IMR-90 (cell line): ENCODE results near the gene MIA2. TPM values are rescaled to one million over a fixed set of nuclear protein-coding genes. Genes with fewer than 3 reads are reported as not detected.

Source experiments
- ATAC-seq: fragments of 200-7000 bp; cut with Tn5 transposase; 2 replicates; pipeline ENCODE4 v1.9.1; 2020; ENCODE audit warnings: low read depth, mild to moderate bottlenecking, moderate library complexity
- BruUV-seq: library from RNA; stranded (reverse); fragments of 400-500 nt; replicated peaks from 2 replicates; lab custom pipeline; 2021; lab: Mats Ljungman, UMichigan
- CTCF ChIA-PET: fragments of 300-600 bp; formaldehyde crosslinking; extraction: SDS; loops from one replicate; lab custom pipeline; 2021; ENCODE audit warnings: antibody characterized with exemption; lab: Yijun Ruan, JAX
- POLR2A ChIA-PET: fragments of 300-600 bp; sonication (Branson Sonifier 250); formaldehyde crosslinking; loops from one replicate; lab custom pipeline; 2022; ENCODE audit warnings: antibody characterized with exemption; ENCODE audit not compliant: unreplicated experiment; lab: Charles Lee
- DNase-seq: peaks from one replicate; pipeline ENCODE4 v3.0.0; 2013
- H2AFZ ChIP-seq: replicated peaks from 2 replicates; pipeline ENCODE3; 2013; ENCODE audit warnings: low read length, mild to moderate bottlenecking; ENCODE audit not compliant: poor library complexity
- H2AK5ac ChIP-seq: 2 replicates; pipeline ENCODE4 v1.6.1; 2013; ENCODE audit warnings: low read depth, low read length, inconsistent platforms
- H2AK9ac ChIP-seq: replicated peaks from 2 replicates; pipeline ENCODE3; 2013; ENCODE audit warnings: mild to moderate bottlenecking, low read depth, low read length, moderate library complexity; ENCODE audit not compliant: poor library complexity
- H2BK120ac ChIP-seq: 2 replicates; pipeline ENCODE4 v1.6.1; 2013; ENCODE audit warnings: low read depth, low read length, inconsistent platforms
- H2BK15ac ChIP-seq: 3 replicates; pipeline ENCODE4 v1.6.1; 2013; ENCODE audit warnings: low read depth, low read length, inconsistent platforms
- H2BK20ac ChIP-seq: 2 replicates; pipeline ENCODE4 v1.6.1; 2013; ENCODE audit warnings: low read depth, mild to moderate bottlenecking, inconsistent platforms, low read length, moderate library complexity
- H2BK5ac ChIP-seq: 2 replicates; pipeline ENCODE4 v1.6.1; 2013; ENCODE audit warnings: mild to moderate bottlenecking, low read depth, low read length, inconsistent platforms; ENCODE audit not compliant: poor library complexity, severe bottlenecking
- H3K14ac ChIP-seq: replicated peaks from 2 replicates; pipeline ENCODE4 v1.6.1; 2013; ENCODE audit warnings: low read depth, low read length, inconsistent platforms
- H3K18ac ChIP-seq: 2 replicates; pipeline ENCODE4 v1.6.1; 2013; ENCODE audit warnings: low read depth, low read length, control low read depth
- H3K23ac ChIP-seq: 2 replicates; pipeline ENCODE4 v1.6.1; 2013; ENCODE audit warnings: low read depth, low read length, inconsistent platforms
- H3K27ac ChIP-seq: 2 replicates; pipeline ENCODE4 v1.5.1; 2013; ENCODE audit warnings: mild to moderate bottlenecking, control low read depth, low read length; ENCODE audit not compliant: insufficient read depth
- H3K27me3 ChIP-seq: 2 replicates; pipeline ENCODE4 v1.6.1; 2013; ENCODE audit warnings: low read length; ENCODE audit not compliant: control insufficient read depth, insufficient read depth
- H3K36me3 ChIP-seq: 2 replicates; pipeline ENCODE4 v1.6.1; 2013; ENCODE audit warnings: low read length, mixed read lengths; ENCODE audit not compliant: control insufficient read depth, insufficient read depth
- H3K4ac ChIP-seq: 2 replicates; pipeline ENCODE4 v1.6.1; 2013; ENCODE audit warnings: low read depth, low read length, inconsistent platforms
- H3K4me1 ChIP-seq: 2 replicates; pipeline ENCODE4 v1.6.1; 2013; ENCODE audit warnings: low read length, mixed read lengths; ENCODE audit not compliant: control insufficient read depth, insufficient read depth
- H3K4me2 ChIP-seq: 2 replicates; pipeline ENCODE4 v1.6.1; 2013; ENCODE audit warnings: low read depth, mild to moderate bottlenecking, control low read depth, low read length, moderate library complexity
- H3K4me3 ChIP-seq: 2 replicates; pipeline ENCODE4 v1.5.1; 2013; ENCODE audit warnings: low read depth, mild to moderate bottlenecking, control low read depth, low read length, moderate library complexity; ENCODE audit not compliant: insufficient read depth
- H3K56ac ChIP-seq: 2 replicates; pipeline ENCODE4 v1.6.1; 2013; ENCODE audit warnings: low read length, inconsistent platforms; ENCODE audit not compliant: insufficient read depth; ENCODE audit errors: extremely low read depth
- H3K79me1 ChIP-seq, 2 experiments: 2 replicates each; pipeline ENCODE4 v1.6.1; 2013; ENCODE audit warnings: low read length in 2 of 2, inconsistent platforms in 1 of 2, low read depth in 1 of 2
- H3K9ac ChIP-seq: 2 replicates; pipeline ENCODE4 v1.6.1; 2013; ENCODE audit warnings: low read depth, low read length, control low read depth
- H3K9me1 ChIP-seq: 2 replicates; pipeline ENCODE4 v1.6.1; 2013; ENCODE audit warnings: low read length, inconsistent platforms; ENCODE audit not compliant: insufficient read depth
- H3K9me3 ChIP-seq: 2 replicates; pipeline ENCODE4 v1.6.1; 2013; ENCODE audit warnings: low read length; ENCODE audit not compliant: control insufficient read depth, insufficient read depth
- H4K20me1 ChIP-seq: 2 replicates; pipeline ENCODE4 v1.6.1; 2013; ENCODE audit warnings: low read length, inconsistent platforms; ENCODE audit not compliant: insufficient read depth
- H4K5ac ChIP-seq: 2 replicates; pipeline ENCODE4 v1.6.1; 2013; ENCODE audit warnings: mild to moderate bottlenecking, low read depth, low read length, control low read depth
- H4K8ac ChIP-seq, 2 experiments: 2 replicates each; pipeline ENCODE4 v1.6.1; 2013; ENCODE audit warnings: low read depth in 2 of 2, low read length in 2 of 2, control low read depth in 1 of 2, inconsistent platforms in 1 of 2
- H4K91ac ChIP-seq: 2 replicates; pipeline ENCODE4 v1.6.1; 2013; ENCODE audit warnings: low read depth, low read length, inconsistent platforms; ENCODE audit not compliant: insufficient read depth
- BHLHE40 ChIP-seq: fragments of 150-350 bp; IDR thresholded peaks from 2 replicates; pipeline ENCODE4 v1.6.1; 2016; ENCODE audit warnings: mild to moderate bottlenecking, low read depth, low read length
- CTCF ChIP-seq: conservative IDR thresholded peaks from 2 replicates; pipeline ENCODE4 v1.5.1; 2012; ENCODE audit warnings: mild to moderate bottlenecking, low read depth, low read length, improper control_type of control experiment
- FOS ChIP-seq: fragments of 150-350 bp; IDR thresholded peaks from 2 replicates; pipeline ENCODE4 v1.6.1; 2016; ENCODE audit warnings: low read depth, low read length
- USF2 ChIP-seq: fragments of 150-350 bp; IDR thresholded peaks from 2 replicates; pipeline ENCODE4 v1.6.1; 2017; ENCODE audit warnings: mild to moderate bottlenecking, antibody characterized with exemption, low read length, low read depth
- WGBS, 2 experiments: methylation state at CpG; one replicate each; pipeline versions ENCODE4 v1.1.5 to v1.1.7; 2013; ENCODE audit warnings: missing lambda C conversion rate in 2 of 2; ENCODE audit not compliant: insufficient read length in 1 of 2; ENCODE audit errors: extremely low coverage in 2 of 2; 5-methylcytosine and 5-hydroxymethylcytosine counted together
- dilution Hi-C: fragments of 300-500 bp; cut with HindIII; formaldehyde crosslinking; loops from one replicate; pipeline ENCODE4 v1.14.3; 2018; ENCODE audit warnings: low sequenced_read_pairs; ENCODE audit not compliant: unreplicated experiment
- in situ Hi-C: fragments of 300-500 bp; cut with MboI; formaldehyde crosslinking; loops from 3 replicates; pipeline ENCODE4 v1.14.3; 2019; ENCODE audit warnings: low sequenced_read_pairs, inconsistent platforms, mixed read lengths
- intact Hi-C: fragments of 100-400 bp; cut with micrococcal nuclease; formaldehyde crosslinking; loops from 2 replicates; pipeline ENCODE4 v1.10.0; 2022
- polyA plus RNA-seq, 3 experiments: library from polyadenylated mRNA; depleted of rRNA; stranded (reverse); fragments of >200 nt; gene quantifications; 2 replicates each; pipeline ENCODE4 v1.2.3, GENCODE V29; 2012; ENCODE audit warnings: low replicate concordance in 1 of 3
- total RNA-seq: library from RNA; depleted of rRNA; stranded (reverse); fragments of >200 nt; gene quantifications from 2 replicates; pipeline ENCODE4 v1.2.3, GENCODE V29; 2012

MIA2 gene
- total and polyA plus RNA-seq, 2 of the 4 experiments (the other 2 are of a cell fraction) = 3.9 to 6.8 TPM

DNA sequence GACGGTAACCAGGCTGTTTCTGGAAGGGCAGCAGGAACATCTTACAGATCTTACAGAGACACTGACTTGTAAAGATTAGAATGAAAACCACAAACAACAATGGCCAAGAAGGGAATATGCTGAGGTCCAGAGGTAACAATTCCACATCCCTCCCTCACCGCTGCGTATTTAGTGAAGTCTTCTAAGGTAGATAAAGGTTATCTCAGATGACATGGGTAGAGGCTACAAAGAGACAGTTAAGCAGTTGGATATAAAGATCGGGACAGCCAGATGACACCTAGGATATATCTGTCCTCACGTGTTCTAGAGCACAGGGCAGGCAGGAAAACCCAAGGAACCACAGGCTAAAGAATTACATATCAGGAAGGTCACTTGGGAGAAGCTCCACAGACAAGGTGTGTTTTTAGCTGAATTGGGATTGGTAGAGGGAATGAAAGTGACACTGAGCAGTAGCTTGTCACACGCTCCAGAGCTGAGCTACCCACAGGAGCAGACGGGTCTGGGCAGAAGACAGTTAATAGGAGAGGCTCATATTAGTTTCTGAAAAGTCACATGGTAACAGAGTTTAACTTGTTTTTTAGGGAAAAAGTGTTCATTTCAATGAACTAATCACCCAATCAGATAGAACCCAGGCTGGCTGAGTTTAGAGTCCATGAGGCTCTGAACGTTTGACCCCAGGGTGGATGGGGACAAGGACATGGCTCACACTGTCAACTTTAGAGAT lies 83.3 kb downstream of the MIA2 start:
- no peak overlapping the region for H3K4ac ChIP-seq
- no peak for ATAC-seq
- H3K9me3 ChIP-seq = no peaks in the 10 kb centered on the region
- in situ Hi-C loops (no loop called here), intact Hi-C loops (no loop called here), dilution Hi-C loops (no loop called here)
- ChIA-PET CTCF (no interaction called here), POLR2A (no interaction called here)
- H4K8ac ChIP-seq = no peak overlapping the region
- WGBS, 2 experiments = no CpG with 5 or more reads among the region's 8 CpGs
- no peak overlapping the region for H4K91ac ChIP-seq
- H3K9me1 ChIP-seq = no peaks in the 10 kb centered on the region
- no peak overlapping the region for H3K9ac ChIP-seq
- peaks cover 1% of the 10 kb centered on the region; the same call in 1 of the 2 replicates for H3K36me3 ChIP-seq
- no peak for DNase-seq
- H2BK20ac ChIP-seq = no peak overlapping the region
- TF ChIP-seq FOS = no peak
- no peak for TF ChIP-seq USF2
- no peak for TF ChIP-seq BHLHE40
- TF ChIP-seq CTCF = no peak
- no peaks in the 10 kb centered on the region for H3K79me1 ChIP-seq
- H3K4me3 ChIP-seq = no peak overlapping the region
- no peak overlapping the region for H2BK120ac ChIP-seq
- H4K5ac ChIP-seq = no peak overlapping the region
- H3K23ac ChIP-seq = no peak overlapping the region
- H4K20me1 ChIP-seq = no peaks in the 10 kb centered on the region
- no peak overlapping the region for H3K56ac ChIP-seq
- H2AK5ac ChIP-seq = no peak overlapping the region
- no peak overlapping the region for H2AFZ ChIP-seq
- BruUV-seq = no TSS peak
- no peak overlapping the region for H2AK9ac ChIP-seq
- no peaks in the 10 kb centered on the region; the same call in 1 of the 2 replicates for H3K4me1 ChIP-seq
- H3K18ac ChIP-seq = no peak overlapping the region
- no peak overlapping the region for H3K14ac ChIP-seq
- no peak overlapping the region for H2BK5ac ChIP-seq
- H2BK15ac ChIP-seq = no peak overlapping the region
- H3K27ac ChIP-seq = no peak overlapping the region
- no peak overlapping the region for H3K4me2 ChIP-seq
- H3K27me3 ChIP-seq = no peaks in the 10 kb centered on the region
